BE2C (cell line): Measurements from ENCODE around the gene DPEP2NB.
A peak's percentile ranks its signal among the peaks of the same experiment; 100 is the strongest.

Experiments used
- DNase-seq: peaks from one replicate; pipeline ENCODE4 v3.0.0-alpha.2; 2020
- H3K27me3 ChIP-seq: fragments of 250-450 bp; sonication (Bioruptor Pico); 2 replicates; pipeline ENCODE4 v1.5.1; 2020; ENCODE audit warnings: mild to moderate bottlenecking
- H3K36me3 ChIP-seq: fragments of 250-450 bp; sonication (Bioruptor Pico); 2 replicates; pipeline ENCODE4 v1.5.1; 2020; ENCODE audit warnings: mild to moderate bottlenecking
- H3K4me1 ChIP-seq: fragments of 250-450 bp; sonication (Bioruptor Pico); 2 replicates; pipeline ENCODE4 v1.5.1; 2020
- H3K4me3 ChIP-seq: 2 replicates; pipeline ENCODE4 v1.5.1; 2011; ENCODE audit warnings: low read depth, low read length
- H3K9me3 ChIP-seq: fragments of 250-450 bp; sonication (Bioruptor Pico); 2 replicates; pipeline ENCODE4 v1.5.1; 2020
- TF ChIP-seq, protein P1 (sequence below): IDR thresholded peaks from 2 replicates; pipeline ENCODE4 v1.5.1; 2012; ENCODE audit warnings: mild to moderate bottlenecking, low read depth, low read length

DPEP2NB gene

DNA sequence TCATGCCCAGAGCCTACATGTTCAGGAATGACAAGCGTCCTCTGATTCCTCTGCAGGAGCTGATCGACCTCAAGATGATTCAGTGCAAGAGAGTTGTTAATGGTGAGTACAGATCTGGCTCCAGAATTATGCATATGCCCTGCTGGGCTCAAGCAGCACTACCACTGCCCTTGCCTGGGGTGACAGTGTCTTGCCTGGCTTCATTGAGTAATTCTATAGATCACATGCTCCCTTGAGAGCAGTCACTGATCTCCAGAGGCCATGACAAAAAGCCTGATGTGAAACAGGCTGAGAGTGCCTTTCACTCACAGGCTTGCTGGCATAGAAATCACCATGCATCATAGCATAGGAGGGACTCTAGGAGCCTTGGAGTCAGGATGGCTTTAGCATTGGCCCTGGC, 33.7 kb upstream of the DPEP2NB start:
- Histone ChIP-seq H3K9me3 (no peaks in the 10 kb centered on the region), H3K4me1 (no peaks in the 10 kb centered on the region), H3K4me3 (no peak overlapping the region), H3K27me3 (no peaks in the 10 kb centered on the region), H3K36me3 (peaks cover 25% of the 10 kb centered on the region)
- no peak for DNase-seq
- TF ChIP-seq, protein P1, sequence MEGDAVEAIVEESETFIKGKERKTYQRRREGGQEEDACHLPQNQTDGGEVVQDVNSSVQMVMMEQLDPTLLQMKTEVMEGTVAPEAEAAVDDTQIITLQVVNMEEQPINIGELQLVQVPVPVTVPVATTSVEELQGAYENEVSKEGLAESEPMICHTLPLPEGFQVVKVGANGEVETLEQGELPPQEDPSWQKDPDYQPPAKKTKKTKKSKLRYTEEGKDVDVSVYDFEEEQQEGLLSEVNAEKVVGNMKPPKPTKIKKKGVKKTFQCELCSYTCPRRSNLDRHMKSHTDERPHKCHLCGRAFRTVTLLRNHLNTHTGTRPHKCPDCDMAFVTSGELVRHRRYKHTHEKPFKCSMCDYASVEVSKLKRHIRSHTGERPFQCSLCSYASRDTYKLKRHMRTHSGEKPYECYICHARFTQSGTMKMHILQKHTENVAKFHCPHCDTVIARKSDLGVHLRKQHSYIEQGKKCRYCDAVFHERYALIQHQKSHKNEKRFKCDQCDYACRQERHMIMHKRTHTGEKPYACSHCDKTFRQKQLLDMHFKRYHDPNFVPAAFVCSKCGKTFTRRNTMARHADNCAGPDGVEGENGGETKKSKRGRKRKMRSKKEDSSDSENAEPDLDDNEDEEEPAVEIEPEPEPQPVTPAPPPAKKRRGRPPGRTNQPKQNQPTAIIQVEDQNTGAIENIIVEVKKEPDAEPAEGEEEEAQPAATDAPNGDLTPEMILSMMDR = no peak

DNA sequence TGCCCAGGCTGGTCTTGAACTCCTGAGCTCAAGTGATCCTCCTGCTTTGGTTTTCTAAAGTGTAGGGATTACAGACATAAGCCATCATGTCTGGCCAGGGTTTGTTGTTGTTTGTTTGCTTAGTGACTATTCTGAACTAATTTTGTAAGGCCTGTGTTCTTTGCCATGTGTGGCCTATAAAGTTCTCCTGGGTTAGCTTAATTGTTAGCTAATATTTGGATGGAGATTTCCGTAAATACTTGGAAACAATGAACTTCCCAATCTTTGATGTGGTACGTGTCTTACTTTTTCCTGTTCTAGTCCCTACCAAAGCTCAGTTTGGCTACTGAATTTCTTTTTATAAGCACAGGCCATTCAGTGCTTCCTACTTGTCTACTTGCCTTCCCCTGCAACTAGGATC, 32.3 kb upstream of the DPEP2NB start:
- Histone ChIP-seq H3K9me3 (no peaks in the 10 kb centered on the region), H3K27me3 (no peaks in the 10 kb centered on the region), H3K4me1 (no peaks in the 10 kb centered on the region), H3K4me3 (no peak overlapping the region), H3K36me3 (peaks cover 15% of the 10 kb centered on the region)
- TF ChIP-seq, protein P1 = no peak
- DNase-seq = no peak

DNA sequence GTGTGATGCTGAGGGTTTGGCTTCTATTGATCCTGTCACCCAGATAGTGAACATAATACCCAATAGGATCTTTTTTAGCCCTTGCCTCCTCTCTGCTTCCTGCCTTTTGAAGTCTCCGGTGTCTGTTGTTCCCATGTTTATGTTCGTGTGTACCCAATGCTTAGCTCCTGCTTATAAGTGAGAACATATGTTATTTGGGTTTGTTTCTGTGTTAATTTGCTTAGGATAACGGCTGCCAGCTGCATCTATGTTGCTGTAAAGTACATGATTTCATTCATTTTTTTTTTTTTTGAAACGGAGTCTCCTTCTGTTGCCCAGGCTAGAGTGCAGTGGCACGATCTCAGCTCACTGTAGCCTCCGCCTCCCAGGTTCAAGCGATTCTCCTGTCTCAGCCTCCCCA, 30.4 kb upstream of the DPEP2NB start:
- H3K9me3 ChIP-seq = no peaks in the 10 kb centered on the region
- DNase-seq = no peak
- H3K36me3 ChIP-seq = peaks cover 14% of the 10 kb centered on the region
- TF ChIP-seq, protein P1 = no peak
- H3K4me1 ChIP-seq = no peaks in the 10 kb centered on the region
- H3K27me3 ChIP-seq = no peaks in the 10 kb centered on the region
- H3K4me3 ChIP-seq = no peak overlapping the region

DNA sequence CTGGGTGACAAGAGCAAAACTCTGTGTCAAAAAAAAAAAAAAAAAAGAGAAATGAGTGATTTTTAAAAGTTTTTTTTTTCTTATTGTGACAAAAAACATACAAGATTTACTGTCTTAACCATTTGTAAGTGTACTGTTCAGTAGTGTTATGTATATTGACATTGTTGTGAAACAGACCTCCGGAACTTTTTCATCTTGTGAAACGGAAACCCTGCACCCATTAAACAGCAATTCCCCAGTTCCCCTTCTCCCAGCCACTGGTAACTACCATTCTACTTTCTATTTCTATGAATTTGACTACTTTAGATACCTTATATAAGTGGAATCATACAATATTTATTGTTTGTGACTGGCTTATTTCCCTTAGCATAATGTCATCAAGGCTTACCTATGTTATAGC, 26.1 kb upstream of the DPEP2NB start:
- Histone ChIP-seq H3K9me3 (no peaks in the 10 kb centered on the region), H3K4me1 (no peaks in the 10 kb centered on the region), H3K36me3 (peaks cover 10% of the 10 kb centered on the region), H3K27me3 (no peaks in the 10 kb centered on the region), H3K4me3 (no peak overlapping the region)
- no peak for DNase-seq
- TF ChIP-seq, protein P1 = no peak

DNA sequence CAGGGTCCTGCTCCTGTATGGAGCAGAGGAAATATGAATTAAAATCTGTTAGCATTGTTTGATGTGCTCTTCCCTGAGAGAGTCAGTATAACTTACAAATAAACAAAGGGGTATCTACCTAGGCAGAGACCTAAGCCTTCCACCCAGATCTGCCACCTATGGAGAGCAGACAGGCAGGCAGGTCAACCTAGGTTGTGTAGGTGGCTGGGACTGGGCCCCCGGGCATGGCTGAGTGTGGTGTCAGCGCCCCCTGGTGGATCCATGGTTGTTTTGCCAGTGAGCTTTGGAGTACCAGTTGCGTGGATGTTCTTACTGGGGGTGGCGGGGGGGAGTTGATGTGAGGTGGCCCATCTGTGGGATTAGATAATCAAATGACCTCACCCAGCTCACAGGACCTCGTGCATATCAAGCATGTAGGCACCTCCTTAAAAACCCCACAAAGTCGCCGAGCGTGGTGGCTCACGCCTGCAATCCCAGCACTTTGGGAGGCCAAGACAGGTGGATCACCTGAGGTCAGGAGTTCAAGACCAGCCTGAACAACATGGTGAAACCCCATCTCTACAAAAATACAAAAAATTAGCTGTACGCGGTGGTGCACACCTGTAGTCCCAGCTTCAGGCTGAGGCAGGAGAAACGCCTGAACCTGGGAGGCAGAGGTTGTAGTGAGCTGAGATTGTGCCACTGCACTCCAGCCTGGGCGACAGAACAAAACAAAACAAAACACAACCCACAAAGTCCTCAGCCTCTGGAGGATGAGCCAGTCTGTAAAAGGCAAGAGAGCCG, 25.0 kb upstream of the DPEP2NB start:
- TF ChIP-seq, protein P1 = peak; percentile 91
- H3K27me3 ChIP-seq = no peaks in the 10 kb centered on the region
- H3K36me3 ChIP-seq = peaks cover 10% of the 10 kb centered on the region
- peak; percentile 83 for DNase-seq
- H3K4me1 ChIP-seq = no peaks in the 10 kb centered on the region
- H3K9me3 ChIP-seq = no peaks in the 10 kb centered on the region
- no peak overlapping the region for H3K4me3 ChIP-seq

DNA sequence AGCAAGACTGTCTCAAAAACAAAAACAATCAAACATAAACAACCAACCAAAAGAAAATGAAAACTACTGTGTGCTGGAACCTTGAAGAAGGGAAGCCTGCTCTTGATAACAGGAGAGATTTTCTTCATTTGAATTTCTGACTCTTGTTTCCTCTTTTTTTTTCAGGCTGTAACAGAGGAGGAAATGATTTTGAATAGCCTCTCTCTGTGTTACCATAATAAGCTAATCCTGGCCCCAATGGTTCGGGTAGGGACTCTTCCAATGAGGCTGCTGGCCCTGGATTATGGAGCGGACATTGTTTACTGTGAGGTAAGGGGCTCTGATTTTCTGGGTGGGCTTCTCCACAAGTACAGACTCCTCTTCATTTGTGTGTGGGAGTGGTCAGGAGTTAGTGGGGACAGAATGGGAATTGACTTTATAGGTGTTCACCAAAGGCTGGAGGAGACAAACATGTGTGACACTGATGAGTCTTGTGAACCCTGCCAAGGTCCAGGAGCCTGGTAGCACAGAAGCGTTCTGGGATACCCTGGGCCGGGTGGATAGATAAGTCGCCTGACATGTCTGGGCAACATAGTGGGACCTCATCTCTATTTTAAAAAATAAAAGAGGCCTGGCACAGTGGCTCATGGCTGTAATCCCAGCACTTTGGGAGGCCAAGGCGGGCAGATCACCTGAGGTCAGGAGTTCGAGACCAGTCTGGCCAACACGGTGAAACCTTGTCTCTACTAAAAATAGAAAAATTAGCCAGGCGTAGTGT, 22.3 kb upstream of the DPEP2NB start:
- Histone ChIP-seq H3K36me3 (peaks cover 10% of the 10 kb centered on the region), H3K9me3 (no peaks in the 10 kb centered on the region), H3K4me3 (no peak overlapping the region), H3K4me1 (no peaks in the 10 kb centered on the region), H3K27me3 (no peaks in the 10 kb centered on the region)
- TF ChIP-seq, protein P1 = no peak
- DNase-seq = no peak
